ENCODE data around the gene AADACL4.
A peak's percentile ranks its signal among the peaks of the same experiment; 100 is the strongest.

Gene AADACL4

GRCh38 chr1:12610941-12611340 lies 32.9 kb upstream of the AADACL4 start:
- DNase-seq (ENCODE audit: low read depth in 1 of 2, low spot score in 1 of 2): no peak

- no peak for DNase-seq (ENCODE audit: low read depth in 1 of 2, low spot score in 1 of 2)
Measured at GRCh38 chr1:12613180-12613579, 30.7 kb upstream of the AADACL4 start.

GRCh38 chr1:12614402-12615158 lies 29.3 kb upstream of the AADACL4 start:
- DNase-seq (ENCODE audit: low read depth in 1 of 2, low spot score in 1 of 2): no peak

GRCh38 chr1:12615159-12615864 lies 28.6 kb upstream of the AADACL4 start:
- no peak for DNase-seq (ENCODE audit: low read depth in 1 of 2, low spot score in 1 of 2)

- DNase-seq (ENCODE audit: low read depth in 1 of 2, low spot score in 1 of 2): no peak
Measured at GRCh38 chr1:12615865-12616708, 27.8 kb upstream of the AADACL4 start.

GRCh38 chr1:12616709-12617373 lies 27.0 kb upstream of the AADACL4 start:
- DNase-seq (ENCODE audit: low read depth in 1 of 2, low spot score in 1 of 2): no peak

- no peak for DNase-seq (ENCODE audit: low read depth in 1 of 2, low spot score in 1 of 2)
Measured at GRCh38 chr1:12617511-12617900, 26.4 kb upstream of the AADACL4 start.

- peak; percentile 37 to 50 for DNase-seq (ENCODE audit: low read depth in 1 of 2, low spot score in 1 of 2)
Measured at GRCh38 chr1:12617901-12618660, 25.8 kb upstream of the AADACL4 start, which contains the start of gene DHRS3. DHRS3 (minus strand) TSS chr1:12618210; CDS start chr1:12617348, 862 bp downstream.

- DNase-seq (ENCODE audit: low read depth in 1 of 2, low spot score in 1 of 2): no peak
Measured at GRCh38 chr1:12618661-12618964, 25.3 kb upstream of the AADACL4 start.

GRCh38 chr1:12618965-12619791 lies 24.7 kb upstream of the AADACL4 start:
- peak; percentile 29 to 49 for DNase-seq (ENCODE audit: low read depth in 1 of 2, low spot score in 1 of 2)

- DNase-seq (ENCODE audit: low read depth in 1 of 2, low spot score in 1 of 2): peak; percentile 59
Measured at GRCh38 chr1:12619792-12620487, 23.9 kb upstream of the AADACL4 start.

GRCh38 chr1:12620488-12620865 lies 23.4 kb upstream of the AADACL4 start:
- no peak for DNase-seq (ENCODE audit: low read depth in 1 of 2, low spot score in 1 of 2)

- DNase-seq (ENCODE audit: low read depth in 1 of 2, low spot score in 1 of 2): no peak
Measured at GRCh38 chr1:12620931-12621330, 23.0 kb upstream of the AADACL4 start.

GRCh38 chr1:12621346-12622335 lies 22.2 kb upstream of the AADACL4 start:
- no peak for DNase-seq (ENCODE audit: low read depth in 1 of 2, low spot score in 1 of 2)

- DNase-seq (ENCODE audit: low read depth in 1 of 2, low spot score in 1 of 2): no peak
Measured at GRCh38 chr1:12622506-12622905, 21.4 kb upstream of the AADACL4 start.

GRCh38 chr1:12625276-12625675 lies 18.6 kb upstream of the AADACL4 start:
- no peak for DNase-seq (ENCODE audit: low read depth in 1 of 2, low spot score in 1 of 2)

GRCh38 chr1:12626888-12627287 lies 17.0 kb upstream of the AADACL4 start:
- no peak for DNase-seq (ENCODE audit: low read depth in 1 of 2, low spot score in 1 of 2)

GRCh38 chr1:12627296-12627695 lies 16.6 kb upstream of the AADACL4 start:
- DNase-seq (ENCODE audit: low read depth in 1 of 2, low spot score in 1 of 2): no peak

All from activated T-helper 1 cell treated with anti-CD3 and anti-CD28 coated beads, Interleukin-2, amount 50 U/mL, for 16 hours (primary cell).